DOHH2 (cell line): Measurements from ENCODE around the gene ABCA9.

Experiments used
- H3F3A ChIP-seq: fragments of 200-600 bp; sonication (generic), shearing (Covaris generic); 2 replicates; pipeline ENCODE4 v1.6.0; 2016; ENCODE audit warnings: antibody characterized with exemption, mild to moderate bottlenecking; ENCODE audit not compliant: control insufficient read depth, insufficient read depth
- H3K27ac ChIP-seq: fragments of 200-600 bp; sonication (generic); 2 replicates; pipeline ENCODE4 v1.5.1; 2014; ENCODE audit warnings: low read depth, mild to moderate bottlenecking, low read length, moderate library complexity
- H3K27me3 ChIP-seq: fragments of 200-600 bp; sonication (generic); 2 replicates; pipeline ENCODE4 v1.6.1; 2014; ENCODE audit warnings: mild to moderate bottlenecking, low read length, mixed read lengths; ENCODE audit not compliant: control insufficient read depth
- H3K36me3 ChIP-seq: fragments of 200-600 bp; sonication (generic); 2 replicates; pipeline ENCODE4 v1.6.1; 2014; ENCODE audit warnings: mild to moderate bottlenecking, low read length, moderate library complexity, mixed read lengths; ENCODE audit not compliant: control insufficient read depth
- H3K4me1 ChIP-seq: fragments of 200-600 bp; sonication (generic); 2 replicates; pipeline ENCODE4 v1.6.1; 2014; ENCODE audit warnings: mild to moderate bottlenecking, low read length, mixed read lengths; ENCODE audit not compliant: control insufficient read depth
- H3K4me2 ChIP-seq: fragments of 200-600 bp; sonication (generic); 2 replicates; pipeline ENCODE4 v1.6.0; 2014; ENCODE audit warnings: mild to moderate bottlenecking, low read length, moderate library complexity
- H3K4me3 ChIP-seq: fragments of 200-600 bp; sonication (generic); 2 replicates; pipeline ENCODE4 v1.5.1; 2014; ENCODE audit warnings: mild to moderate bottlenecking, low read length, mixed read lengths
- H3K79me2 ChIP-seq: fragments of 200-600 bp; sonication (generic); 2 replicates; pipeline ENCODE4 v1.6.1; 2014; ENCODE audit warnings: mild to moderate bottlenecking, low read length, mixed read lengths; ENCODE audit not compliant: control insufficient read depth
- H3K9me2 ChIP-seq: fragments of 200-600 bp; sonication (generic); replicated peaks from 2 replicates; pipeline ENCODE4 v1.6.1; 2014; ENCODE audit warnings: mild to moderate bottlenecking, low read length, mixed read lengths; ENCODE audit not compliant: control insufficient read depth
- H3K9me3 ChIP-seq: fragments of 200-600 bp; sonication (generic); 2 replicates; pipeline ENCODE4 v1.6.1; 2014; ENCODE audit warnings: antibody characterized with exemption, low read length, mixed read lengths; ENCODE audit not compliant: control insufficient read depth, insufficient read depth
- H4K20me1 ChIP-seq: fragments of 200-600 bp; sonication (generic); 2 replicates; pipeline ENCODE4 v1.6.0; 2014; ENCODE audit warnings: low read depth, mild to moderate bottlenecking, antibody characterized with exemption, low read length, moderate library complexity; ENCODE audit not compliant: control insufficient read depth, insufficient read depth
- CTCF ChIP-seq: fragments of 200-600 bp; sonication (generic); IDR thresholded peaks from one replicate; pipeline ENCODE4 v1.5.1; 2014; ENCODE audit warnings: antibody characterized with exemption, mild to moderate bottlenecking, low read depth, low read length; ENCODE audit not compliant: poor library complexity, severe bottlenecking
- EZH2phosphoT487 ChIP-seq: fragments of 200-600 bp; sonication (generic); IDR thresholded peaks from 2 replicates; pipeline ENCODE4 v1.6.1; 2017; ENCODE audit warnings: borderline replicate concordance, mild to moderate bottlenecking, antibody characterized with exemption, low read length, moderate library complexity, mixed read lengths

The ABCA9 gene

GRCh38 chr17:69057280-69057679, 3.4 kb downstream of the ABCA9 start:
- no peaks in the 10 kb centered on the region for H3K9me3 ChIP-seq
- H4K20me1 ChIP-seq, result no peaks in the 10 kb centered on the region
- H3K36me3 ChIP-seq, result no peaks in the 10 kb centered on the region
- H3K4me3 ChIP-seq, result no peak overlapping the region
- H3K27ac ChIP-seq, result no peak overlapping the region
- no peaks in the 10 kb centered on the region for H3F3A ChIP-seq
- H3K9me2 ChIP-seq, result no peaks in the 10 kb centered on the region
- no peaks in the 10 kb centered on the region for H3K79me2 ChIP-seq
- H3K4me2 ChIP-seq, result no peak overlapping the region
- no peaks in the 10 kb centered on the region; the same call in 1 of the 2 replicates for H3K27me3 ChIP-seq
- no peaks in the 10 kb centered on the region for H3K4me1 ChIP-seq
- TF ChIP-seq EZH2phosphoT487 (no peak), CTCF (no peak)

- Histone ChIP-seq H3K27ac (no peak overlapping the region), H3F3A (no peaks in the 10 kb centered on the region), H3K27me3 (no peaks in the 10 kb centered on the region; the same call in 1 of the 2 replicates), H3K9me2 (no peaks in the 10 kb centered on the region), H3K4me1 (no peaks in the 10 kb centered on the region), H3K79me2 (no peaks in the 10 kb centered on the region), H4K20me1 (no peaks in the 10 kb centered on the region), H3K4me2 (no peak overlapping the region), H3K4me3 (no peak overlapping the region), H3K36me3 (no peaks in the 10 kb centered on the region), H3K9me3 (no peaks in the 10 kb centered on the region)
- no peak for TF ChIP-seq CTCF
- no peak for TF ChIP-seq EZH2phosphoT487
These were observed 4.4 kb downstream of the ABCA9 start for GRCh38 chr17:69056179-69056823.

- H4K20me1 ChIP-seq, result no peaks in the 10 kb centered on the region
- no peaks in the 10 kb centered on the region for H3K9me2 ChIP-seq
- H3K79me2 ChIP-seq, result no peaks in the 10 kb centered on the region
- H3K4me2 ChIP-seq, result no peak overlapping the region
- no peaks in the 10 kb centered on the region for H3K9me3 ChIP-seq
- H3K27me3 ChIP-seq, result no peaks in the 10 kb centered on the region; the same call in 1 of the 2 replicates
- H3K4me1 ChIP-seq, result no peaks in the 10 kb centered on the region
- no peak overlapping the region for H3K4me3 ChIP-seq
- H3K27ac ChIP-seq, result no peak overlapping the region
- H3K36me3 ChIP-seq, result no peaks in the 10 kb centered on the region
- no peak for TF ChIP-seq EZH2phosphoT487
- no peak for TF ChIP-seq CTCF
- no peaks in the 10 kb centered on the region for H3F3A ChIP-seq
These were observed 5.4 kb downstream of the ABCA9 start for GRCh38 chr17:69055334-69055733.
